Measurements from ENCODE around the gene MSI2. TPM values are rescaled to one million over a fixed set of nuclear protein-coding genes. Genes with fewer than 3 reads are reported as not detected.

MSI2 gene
- total and polyA plus RNA-seq, 9 of the 15 experiments (the other 6 are each of a cell fraction or from before 2014, with no cell fraction given): 4.6 to 61.8 (median 42.4) TPM

GRCh38 chr17:57536289-57536688, 280.0 kb downstream of the MSI2 start:
- H3K9ac ChIP-seq (ENCODE audit: insufficient read depth in 1 of 2, low read depth in 2 of 2, low read length in 2 of 2): no peak overlapping the region
- H3K27ac ChIP-seq (ENCODE audit: extremely low read depth, low read depth, low read length): no peak overlapping the region
- peaks cover 14 to 15% of the 10 kb centered on the region in 2 experiments for H3K4me1 ChIP-seq (replicated peaks in 1 of 2; ENCODE audit: control insufficient read depth in 2 of 2, insufficient read depth in 2 of 2, low read length in 2 of 2)
- intact Hi-C loops (cut with micrococcal nuclease): no loop called here
- ATAC-seq (no peak), DNase-seq (ENCODE audit: extremely low read depth in 1 of 4, low spot score in 3 of 4) (no peak), FAIRE-seq (no peak)
- no peaks in the 10 kb centered on the region for H3K9me3 ChIP-seq (replicated peaks; ENCODE audit: control insufficient read depth, insufficient read depth, low read depth, low read length)
- ChIA-PET POLR2A (interaction anchor here (2.1 kb wide), 1 partner anchor 16 kb away, joined by 5 read pairs; no protein-coding TSS in a partner anchor), CTCF (ENCODE audit: low intra/inter-chr PET ratio) (no interaction called here)
- in situ Hi-C loops (cut with MboI): no loop called here
- H3K79me2 ChIP-seq (ENCODE audit: control insufficient read depth, insufficient read depth, low read length): no peaks in the 10 kb centered on the region
- H2AFZ ChIP-seq (ENCODE audit: low read depth, low read length): no peak overlapping the region
- H3K36me3 ChIP-seq (ENCODE audit: control insufficient read depth, insufficient read depth, low read length): peaks cover 5% of the 10 kb centered on the region; the same call in 2 of the 3 replicates
- WGBS (ENCODE audit: insufficient coverage, low coverage, missing lambda C conversion rate): 57% methylated on average over 4 of the region's 4 CpGs
- no peak overlapping the region for H3K4me3 ChIP-seq
- peaks cover 16% of the 10 kb centered on the region for H4K20me1 ChIP-seq (replicated peaks; ENCODE audit: control insufficient read depth, insufficient read depth, low read length)
- H3K4me2 ChIP-seq (ENCODE audit: insufficient read depth, low read length): no peak overlapping the region
- H3K9me1 ChIP-seq (ENCODE audit: control insufficient read depth, insufficient read depth, low read length): no peaks in the 10 kb centered on the region
- no peaks in the 10 kb centered on the region for H3K27me3 ChIP-seq (ENCODE audit: control insufficient read depth in 2 of 2, insufficient read depth in 2 of 2, low read length in 2 of 2)
- BruUV-seq (replicated peaks): no TSS peak
- TF ChIP-seq HEY1 (CRISPR knock-in tag; IDR thresholded peaks at IDR 0.05; ENCODE audit: borderline replicate concordance): no peak
- TF ChIP-seq TCFL5 (CRISPR knock-in tag; conservative IDR thresholded peaks at IDR 0.05): no peak
- no peak for TF ChIP-seq ZNF766 (CRISPR knock-in tag; conservative IDR thresholded peaks at IDR 0.05)
- TF ChIP-seq, protein P1, sequence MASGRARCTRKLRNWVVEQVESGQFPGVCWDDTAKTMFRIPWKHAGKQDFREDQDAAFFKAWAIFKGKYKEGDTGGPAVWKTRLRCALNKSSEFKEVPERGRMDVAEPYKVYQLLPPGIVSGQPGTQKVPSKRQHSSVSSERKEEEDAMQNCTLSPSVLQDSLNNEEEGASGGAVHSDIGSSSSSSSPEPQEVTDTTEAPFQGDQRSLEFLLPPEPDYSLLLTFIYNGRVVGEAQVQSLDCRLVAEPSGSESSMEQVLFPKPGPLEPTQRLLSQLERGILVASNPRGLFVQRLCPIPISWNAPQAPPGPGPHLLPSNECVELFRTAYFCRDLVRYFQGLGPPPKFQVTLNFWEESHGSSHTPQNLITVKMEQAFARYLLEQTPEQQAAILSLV (tag; IDR thresholded peaks at IDR 0.05): no peak
- no peak for TF ChIP-seq SFPQ (IDR thresholded peaks at IDR 0.05; ENCODE audit: low read depth, low read length)
- no peak for TF ChIP-seq PREB (CRISPR knock-in tag; IDR thresholded peaks at IDR 0.05)
- no peak for TF ChIP-seq EWSR1 (IDR thresholded peaks at IDR 0.05; ENCODE audit: borderline replicate concordance, low read depth, partially characterized antibody)
- TF ChIP-seq SIX5 (IDR thresholded peaks at IDR 0.05; ENCODE audit: borderline replicate concordance in 1 of 2, insufficient read depth in 1 of 2, low read depth in 1 of 2, low read length in 2 of 2): no peak
- TF ChIP-seq, protein P2, sequence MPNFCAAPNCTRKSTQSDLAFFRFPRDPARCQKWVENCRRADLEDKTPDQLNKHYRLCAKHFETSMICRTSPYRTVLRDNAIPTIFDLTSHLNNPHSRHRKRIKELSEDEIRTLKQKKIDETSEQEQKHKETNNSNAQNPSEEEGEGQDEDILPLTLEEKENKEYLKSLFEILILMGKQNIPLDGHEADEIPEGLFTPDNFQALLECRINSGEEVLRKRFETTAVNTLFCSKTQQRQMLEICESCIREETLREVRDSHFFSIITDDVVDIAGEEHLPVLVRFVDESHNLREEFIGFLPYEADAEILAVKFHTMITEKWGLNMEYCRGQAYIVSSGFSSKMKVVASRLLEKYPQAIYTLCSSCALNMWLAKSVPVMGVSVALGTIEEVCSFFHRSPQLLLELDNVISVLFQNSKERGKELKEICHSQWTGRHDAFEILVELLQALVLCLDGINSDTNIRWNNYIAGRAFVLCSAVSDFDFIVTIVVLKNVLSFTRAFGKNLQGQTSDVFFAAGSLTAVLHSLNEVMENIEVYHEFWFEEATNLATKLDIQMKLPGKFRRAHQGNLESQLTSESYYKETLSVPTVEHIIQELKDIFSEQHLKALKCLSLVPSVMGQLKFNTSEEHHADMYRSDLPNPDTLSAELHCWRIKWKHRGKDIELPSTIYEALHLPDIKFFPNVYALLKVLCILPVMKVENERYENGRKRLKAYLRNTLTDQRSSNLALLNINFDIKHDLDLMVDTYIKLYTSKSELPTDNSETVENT (CRISPR knock-in tag; IDR thresholded peaks at IDR 0.05): no peak
- no peak for TF ChIP-seq ARID2 (IDR thresholded peaks at IDR 0.05)
- TF ChIP-seq ZNF133 (CRISPR knock-in tag; IDR thresholded peaks at IDR 0.05): no peak
- no peak for TF ChIP-seq KLF13 (tag; IDR thresholded peaks at IDR 0.05; ENCODE audit: borderline replicate concordance, low read depth)
- TF ChIP-seq RUNX1 (IDR thresholded peaks at IDR 0.05; ENCODE audit: low read depth): no peak
- TF ChIP-seq SIRT6 (IDR thresholded peaks at IDR 0.05; ENCODE audit: low read depth, low read length): no peak
- no peak for TF ChIP-seq EP300 (IDR thresholded peaks at IDR 0.05; ENCODE audit: low read length)
- no peak for TF ChIP-seq PHF8 (IDR thresholded peaks at IDR 0.05; ENCODE audit: borderline replicate concordance, low read length)
- TF ChIP-seq HNRNPL (IDR thresholded peaks at IDR 0.05; ENCODE audit: low read depth, low read length): no peak

All from K562 (cell line).